LNCAP (cell line): ENCODE data around the gene HOXA3.

Experiments used
- TF ChIP-seq, protein P1 (sequence below): fragments of 450-650 bp; IDR thresholded peaks from 2 replicates; pipeline ENCODE4 v1.5.1; 2017; ENCODE audit warnings: mild to moderate bottlenecking

HOXA3 gene

DNA sequence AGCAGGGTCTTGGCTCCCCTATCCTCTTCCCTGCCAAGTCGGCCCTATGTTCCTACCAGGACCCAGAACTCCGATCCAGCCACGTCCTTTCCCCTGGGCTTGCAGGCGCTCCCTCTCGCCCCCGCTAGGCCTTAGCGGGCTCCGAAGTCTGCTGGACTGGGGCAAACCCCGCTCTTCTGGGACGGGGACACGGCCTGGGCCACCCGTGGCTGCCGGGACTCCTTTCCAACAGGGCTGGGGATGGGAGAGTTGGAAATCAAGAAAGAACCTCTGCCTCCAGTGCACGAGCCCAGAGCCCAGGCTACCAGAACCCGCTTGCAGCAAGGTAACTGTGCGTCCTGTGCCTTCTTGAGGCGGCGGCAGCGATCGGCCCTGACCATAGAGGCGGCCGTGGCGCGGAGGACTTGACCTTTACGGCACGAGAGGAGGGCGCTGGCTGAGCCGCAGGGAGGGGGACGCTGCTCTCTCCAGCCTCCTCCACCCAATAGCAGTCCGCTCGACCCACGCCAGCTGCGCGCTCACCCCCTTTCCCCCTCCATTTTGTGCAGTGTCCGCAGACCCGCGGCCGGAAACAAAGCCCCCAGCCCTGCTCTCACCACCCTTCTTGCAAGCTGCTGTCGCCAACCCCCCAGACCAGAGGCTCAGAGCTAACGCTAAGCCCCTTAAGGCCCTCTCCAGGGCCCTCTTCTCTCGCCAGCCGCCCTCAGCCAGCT is 39.6 kb upstream of the HOXA3 start:
- TF ChIP-seq, protein P1, sequence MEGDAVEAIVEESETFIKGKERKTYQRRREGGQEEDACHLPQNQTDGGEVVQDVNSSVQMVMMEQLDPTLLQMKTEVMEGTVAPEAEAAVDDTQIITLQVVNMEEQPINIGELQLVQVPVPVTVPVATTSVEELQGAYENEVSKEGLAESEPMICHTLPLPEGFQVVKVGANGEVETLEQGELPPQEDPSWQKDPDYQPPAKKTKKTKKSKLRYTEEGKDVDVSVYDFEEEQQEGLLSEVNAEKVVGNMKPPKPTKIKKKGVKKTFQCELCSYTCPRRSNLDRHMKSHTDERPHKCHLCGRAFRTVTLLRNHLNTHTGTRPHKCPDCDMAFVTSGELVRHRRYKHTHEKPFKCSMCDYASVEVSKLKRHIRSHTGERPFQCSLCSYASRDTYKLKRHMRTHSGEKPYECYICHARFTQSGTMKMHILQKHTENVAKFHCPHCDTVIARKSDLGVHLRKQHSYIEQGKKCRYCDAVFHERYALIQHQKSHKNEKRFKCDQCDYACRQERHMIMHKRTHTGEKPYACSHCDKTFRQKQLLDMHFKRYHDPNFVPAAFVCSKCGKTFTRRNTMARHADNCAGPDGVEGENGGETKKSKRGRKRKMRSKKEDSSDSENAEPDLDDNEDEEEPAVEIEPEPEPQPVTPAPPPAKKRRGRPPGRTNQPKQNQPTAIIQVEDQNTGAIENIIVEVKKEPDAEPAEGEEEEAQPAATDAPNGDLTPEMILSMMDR, result no peak

GRCh38 chr7:27191161-27191731 is 38.9 kb upstream of the HOXA3 start:
- TF ChIP-seq, protein P1, result no peak

GRCh38 chr7:27189997-27190748 is 37.8 kb upstream of the HOXA3 start:
- TF ChIP-seq, protein P1, result no peak

GRCh38 chr7:27189295-27189996 is 37.1 kb upstream of the HOXA3 start:
- TF ChIP-seq, protein P1, result no peak

GRCh38 chr7:27188386-27189294 is 36.3 kb upstream of the HOXA3 start:
- TF ChIP-seq, protein P1, result no peak

GRCh38 chr7:27187475-27188385 is 35.3 kb upstream of the HOXA3 start:
- TF ChIP-seq, protein P1, result no peak
